GM10847 (cell line): ENCODE data around the gene GLI2.

Source experiments
- POLR2A ChIP-seq: IDR thresholded peaks from 2 replicates; pipeline ENCODE4 v1.6.1; 2011; ENCODE audit not compliant: insufficient read length; ENCODE audit errors: extremely low read depth

Gene GLI2

GRCh38 chr2:120735746-120736170 lies at the start of gene GLI2:
GLI2 (plus strand) TSS chr2:120735868; CDS start chr2:120797321, 61,453 bp downstream.
- no peak for TF ChIP-seq POLR2A

GRCh38 chr2:120685974-120686297 lies 49.7 kb upstream of the GLI2 start:
- no peak for TF ChIP-seq POLR2A

GRCh38 chr2:120686511-120687168 lies 49.0 kb upstream of the GLI2 start:
- no peak for TF ChIP-seq POLR2A

- TF ChIP-seq POLR2A = no peak
Measured at GRCh38 chr2:120687210-120687609, 48.5 kb upstream of the GLI2 start.

- TF ChIP-seq POLR2A = no peak
Measured at GRCh38 chr2:120690521-120690920, 45.1 kb upstream of the GLI2 start.

GRCh38 chr2:120691410-120691809 lies 44.3 kb upstream of the GLI2 start:
- TF ChIP-seq POLR2A = no peak

GRCh38 chr2:120692691-120693090 lies 43.0 kb upstream of the GLI2 start:
- no peak for TF ChIP-seq POLR2A

- TF ChIP-seq POLR2A = no peak
Measured at GRCh38 chr2:120693121-120693520, 42.5 kb upstream of the GLI2 start.

- no peak for TF ChIP-seq POLR2A
Measured at GRCh38 chr2:120694034-120694433, 41.6 kb upstream of the GLI2 start.

- TF ChIP-seq POLR2A = no peak
Measured at GRCh38 chr2:120697471-120697870, 38.2 kb upstream of the GLI2 start.

- TF ChIP-seq POLR2A = no peak
Measured at GRCh38 chr2:120699292-120699691, 36.4 kb upstream of the GLI2 start.

GRCh38 chr2:120700659-120701058 lies 35.0 kb upstream of the GLI2 start:
- TF ChIP-seq POLR2A = no peak

- no peak for TF ChIP-seq POLR2A
Measured at GRCh38 chr2:120701096-120701495, 34.6 kb upstream of the GLI2 start.

GRCh38 chr2:120701499-120701898 lies 34.2 kb upstream of the GLI2 start:
- TF ChIP-seq POLR2A = no peak

- TF ChIP-seq POLR2A = no peak
Measured at GRCh38 chr2:120702061-120702460, 33.6 kb upstream of the GLI2 start.

GRCh38 chr2:120702801-120703200 lies 32.9 kb upstream of the GLI2 start:
- no peak for TF ChIP-seq POLR2A

- TF ChIP-seq POLR2A = no peak
Measured at GRCh38 chr2:120703330-120703994, 32.2 kb upstream of the GLI2 start.

- no peak for TF ChIP-seq POLR2A
Measured at GRCh38 chr2:120704696-120705095, 31.0 kb upstream of the GLI2 start.

GRCh38 chr2:120707816-120708215 lies 27.9 kb upstream of the GLI2 start:
- no peak for TF ChIP-seq POLR2A
